ENCODE results near the gene LTK.

GRCh38 chr15:41561777-41562145 lies 48.1 kb upstream of the LTK start:
- TF ChIP-seq CTCF (IDR thresholded peaks at IDR 0.05) (peak in 2 of 3 experiments; percentile 30 to 34), POLR2A (IDR thresholded peaks at IDR 0.05) (no peak)
